Esophagus (tissue), 2 donors: ENCODE measurements around the gene ARHGDIB. TPM values are rescaled to one million over a fixed set of nuclear protein-coding genes. Genes with fewer than 3 reads are reported as not detected.

Experiments
- H3K27ac ChIP-seq, 2 donors: one replicate each; pipeline ENCODE4 v1.5.1; 2013; ENCODE audit warnings: low read depth in 2 of 2, mild to moderate bottlenecking in 2 of 2, inconsistent platforms in 1 of 2, low read length in 1 of 2, moderate library complexity in 1 of 2
- H3K27me3 ChIP-seq, 2 donors: one replicate each; pipeline ENCODE4 v1.6.1; 2013; ENCODE audit warnings: low read length in 2 of 2, control low read depth in 1 of 2, mild to moderate bottlenecking in 1 of 2; ENCODE audit not compliant: insufficient read depth in 2 of 2, control insufficient read depth in 1 of 2
- H3K36me3 ChIP-seq, 2 donors: one replicate each; pipeline ENCODE4 v1.6.1; 2013; ENCODE audit warnings: low read length in 1 of 2; ENCODE audit not compliant: control insufficient read depth in 2 of 2, insufficient read depth in 2 of 2
- H3K4me1 ChIP-seq, 2 donors: one replicate each; pipeline ENCODE4 v1.6.1; 2013; ENCODE audit warnings: low read length in 1 of 2; ENCODE audit not compliant: control insufficient read depth in 2 of 2, insufficient read depth in 2 of 2
- H3K4me3 ChIP-seq, 2 donors: one replicate each; pipeline ENCODE4 v1.5.1; 2013; ENCODE audit warnings: low read length in 2 of 2, mild to moderate bottlenecking in 2 of 2, low read depth in 1 of 2, moderate library complexity in 1 of 2
- H3K9me3 ChIP-seq, 2 donors: one replicate each; pipeline ENCODE4 v1.6.1; 2013; ENCODE audit warnings: mild to moderate bottlenecking in 2 of 2, low read depth in 1 of 2, low read length in 1 of 2, moderate library complexity in 1 of 2; ENCODE audit not compliant: control insufficient read depth in 2 of 2, insufficient read depth in 1 of 2
- WGBS, 2 donors: extraction: QIAGEN DNeasy Blood & Tissue Kit; methylation state at CpG; one replicate each; pipeline ENCODE4 v1.1.7; 2013; 5-methylcytosine and 5-hydroxymethylcytosine counted together
- polyA plus RNA-seq, 2 donors: library from polyadenylated mRNA; stranded (reverse); fragments of 200-250 nt; gene quantifications; one replicate each; pipeline ENCODE4 v1.2.3, GENCODE V29; 2013
- donor health status: healthy with polysubstance abuse.
- donor health status: Bipolar disorder and iron deficiency.

Gene ARHGDIB
- polyA plus RNA-seq, 2 donors = 69.0 to 86.9 TPM

GRCh38 chr12:14959463-14959862 lies 1.9 kb downstream of the ARHGDIB start:
- H3K4me1 ChIP-seq = peaks cover 0 to 2% of the 10 kb centered on the region in 2 donors
- 59 to 63% methylated on average over 3 of the region's 3 CpGs for WGBS, 2 donors
- no peaks in the 10 kb centered on the region for H3K36me3 ChIP-seq
- peak overlapping the region in 1 of 2 donors; percentile 62 for H3K4me3 ChIP-seq
- no peaks in the 10 kb centered on the region for H3K27me3 ChIP-seq
- peak overlapping the region; percentile 23 to 41 for H3K27ac ChIP-seq
- H3K9me3 ChIP-seq = no peaks in the 10 kb centered on the region

- WGBS, 2 donors = 72 to 80% methylated on average over 10 of the region's 10 CpGs
- H3K4me3 ChIP-seq = peak overlapping the region; percentile 7 to 62
- H3K27ac ChIP-seq = peak overlapping the region; percentile 38 to 52
- H3K9me3 ChIP-seq = no peaks in the 10 kb centered on the region
- H3K36me3 ChIP-seq = no peaks in the 10 kb centered on the region
- no peaks in the 10 kb centered on the region for H3K27me3 ChIP-seq
- H3K4me1 ChIP-seq = peaks cover 0 to 2% of the 10 kb centered on the region in 2 donors
Observed at GRCh38 chr12:14959126-14959440, 2.3 kb downstream of the ARHGDIB start.

GRCh38 chr12:14958361-14959125 lies 2.9 kb downstream of the ARHGDIB start:
- H3K4me1 ChIP-seq = peaks cover 0 to 2% of the 10 kb centered on the region in 2 donors
- peak overlapping the region; percentile 7 to 62 for H3K4me3 ChIP-seq
- 72 to 73% methylated on average over 11 of the region's 11 CpGs for WGBS, 2 donors
- peak overlapping the region; percentile 52 to 55 for H3K27ac ChIP-seq
- no peaks in the 10 kb centered on the region for H3K9me3 ChIP-seq
- no peaks in the 10 kb centered on the region for H3K36me3 ChIP-seq
- H3K27me3 ChIP-seq = no peaks in the 10 kb centered on the region

- Histone ChIP-seq H3K4me1 (peaks cover 0 to 2% of the 10 kb centered on the region in 2 donors), H3K27ac (peak overlapping the region; percentile 17 to 55), H3K36me3 (no peaks in the 10 kb centered on the region), H3K27me3 (no peaks in the 10 kb centered on the region), H3K9me3 (no peaks in the 10 kb centered on the region), H3K4me3 (no peak overlapping the region)
- 56 to 60% methylated on average over 5 of the region's 5 CpGs for WGBS, 2 donors
Observed at GRCh38 chr12:14957551-14958168, 3.7 kb downstream of the ARHGDIB start.

- Histone ChIP-seq H3K4me1 (peaks cover 0 to 2% of the 10 kb centered on the region in 2 donors), H3K9me3 (no peaks in the 10 kb centered on the region), H3K27me3 (no peaks in the 10 kb centered on the region), H3K27ac (no peak overlapping the region), H3K36me3 (no peaks in the 10 kb centered on the region), H3K4me3 (no peak overlapping the region)
- WGBS, 2 donors = 68 to 76% methylated on average over 2 of the region's 2 CpGs
Observed at GRCh38 chr12:14956905-14957304, 4.5 kb downstream of the ARHGDIB start.

- Histone ChIP-seq H3K4me3 (no peak overlapping the region), H3K27me3 (no peaks in the 10 kb centered on the region), H3K4me1 (peaks cover 2% of the 10 kb centered on the region in 2 donors)
Observed at GRCh38 chr12:14956024-14956891, 5.1 kb downstream of the ARHGDIB start.

GRCh38 chr12:14954269-14954668 lies 7.1 kb downstream of the ARHGDIB start:
- H3K27me3 ChIP-seq = no peaks in the 10 kb centered on the region
- no peaks in the 10 kb centered on the region for H3K9me3 ChIP-seq
- no peaks in the 10 kb centered on the region for H3K36me3 ChIP-seq
- peaks cover 0 to 6% of the 10 kb centered on the region in 2 donors for H3K4me1 ChIP-seq
- WGBS, 2 donors = 79% methylated on average over 4 of the region's 4 CpGs
- H3K27ac ChIP-seq = no peak overlapping the region
- H3K4me3 ChIP-seq = no peak overlapping the region

More at GRCh38 chr12:14956024-14956891, 5.1 kb downstream of the ARHGDIB start:
- Histone ChIP-seq H3K27ac (no peak overlapping the region), H3K36me3 (no peaks in the 10 kb centered on the region), H3K9me3 (no peaks in the 10 kb centered on the region)
- 70% methylated on average over 9 of the region's 9 CpGs for WGBS, 2 donors

GRCh38 chr12:14953752-14954151 lies 7.6 kb downstream of the ARHGDIB start:
- no peaks in the 10 kb centered on the region for H3K27me3 ChIP-seq
- H3K36me3 ChIP-seq = no peaks in the 10 kb centered on the region
- H3K4me1 ChIP-seq = peaks cover 0 to 6% of the 10 kb centered on the region in 2 donors
- peak overlapping the region in 1 of 2 donors; percentile 11 for H3K27ac ChIP-seq
- H3K4me3 ChIP-seq = no peak overlapping the region
- WGBS, 2 donors = 82 to 83% methylated on average over 1 of the region's 1 CpG
- H3K9me3 ChIP-seq = no peaks in the 10 kb centered on the region

GRCh38 chr12:14952299-14952921 lies 9.0 kb downstream of the ARHGDIB start:
- no peaks in the 10 kb centered on the region for H3K36me3 ChIP-seq
- 44 to 52% methylated on average over 7 of the region's 7 CpGs for WGBS, 2 donors
- H3K9me3 ChIP-seq = no peaks in the 10 kb centered on the region
- no peak overlapping the region for H3K4me3 ChIP-seq
- H3K27me3 ChIP-seq = no peaks in the 10 kb centered on the region
- H3K27ac ChIP-seq = peak overlapping the region in 1 of 2 donors; percentile 26
- H3K4me1 ChIP-seq = peaks cover 0 to 6% of the 10 kb centered on the region in 2 donors
